Erythroblast (primary cell): ENCODE results near the gene SLC17A5.
"Not testable (repeated sequence)": the region's sequence is repeated elsewhere in the genome, so short reads cannot be mapped to it uniquely, and the experiment has no call there.

Experiments used
- DNase-seq, 2 experiments: peaks; one replicate each; lab custom pipeline; 2025; lab: John Stamatoyannopoulos, UW
- GATA1 ChIP-seq: IDR thresholded peaks from 2 replicates; pipeline ENCODE4 v1.6.1; 2011; ENCODE audit warnings: low read depth, mild to moderate bottlenecking, control low read depth, low read length, moderate library complexity
- POLR2A ChIP-seq: IDR thresholded peaks from 2 replicates; pipeline ENCODE4 v1.6.1; 2011; ENCODE audit warnings: mild to moderate bottlenecking, low read length

Gene SLC17A5

GRCh38 chr6:73644941-73645591, 8.7 kb downstream of the SLC17A5 start:
- no peak for DNase-seq
- TF ChIP-seq POLR2A, result no peak
- TF ChIP-seq GATA1, result no peak

- DNase-seq, result no peak
- no peak for TF ChIP-seq GATA1
- TF ChIP-seq POLR2A, result no peak
Observed at GRCh38 chr6:73644030-73644429, 9.8 kb downstream of the SLC17A5 start.

GRCh38 chr6:73642530-73642929, 11.3 kb downstream of the SLC17A5 start:
- TF ChIP-seq POLR2A (no peak), GATA1 (no peak)
- DNase-seq, result no peak

GRCh38 chr6:73640179-73640750, 13.5 kb downstream of the SLC17A5 start:
- DNase-seq, result no peak
- TF ChIP-seq GATA1 (no peak), POLR2A (no peak)

DNA sequence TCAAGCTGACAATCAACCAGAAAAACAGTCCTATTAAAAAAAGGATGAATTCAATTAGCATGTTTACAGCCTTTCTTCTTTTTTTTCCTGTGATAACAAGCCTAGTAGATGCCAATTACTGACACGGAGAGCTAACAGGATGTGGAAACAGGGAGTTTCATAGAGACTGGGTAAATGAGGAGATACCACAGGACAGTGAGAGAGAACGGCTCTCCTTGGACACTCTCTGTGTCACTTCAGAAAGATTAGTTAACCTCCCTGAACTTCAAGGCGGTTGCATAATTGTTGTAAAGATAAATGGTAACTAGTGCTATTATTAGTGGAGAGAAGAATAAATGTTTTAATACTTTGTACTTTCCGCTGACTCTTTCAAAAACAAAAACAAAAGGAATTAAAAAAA, 14.8 kb downstream of the SLC17A5 start:
- TF ChIP-seq GATA1 (no peak), POLR2A (no peak)
- DNase-seq, result no peak

GRCh38 chr6:73637404-73637803, 16.4 kb downstream of the SLC17A5 start:
- no peak for DNase-seq
- no peak for TF ChIP-seq GATA1
- no peak for TF ChIP-seq POLR2A

- no peak for DNase-seq
- TF ChIP-seq POLR2A (no peak), GATA1 (no peak)
Observed at GRCh38 chr6:73636048-73636447, 17.7 kb downstream of the SLC17A5 start.

GRCh38 chr6:73632346-73632745, 21.4 kb downstream of the SLC17A5 start:
- TF ChIP-seq POLR2A, result no peak
- TF ChIP-seq GATA1, result no peak
- DNase-seq, result no peak

GRCh38 chr6:73631849-73632248, 21.9 kb downstream of the SLC17A5 start:
- TF ChIP-seq GATA1, result no peak
- no peak for TF ChIP-seq POLR2A
- no peak for DNase-seq

- no peak for TF ChIP-seq POLR2A
- DNase-seq, result no peak
Observed at GRCh38 chr6:73630401-73630800, 23.4 kb downstream of the SLC17A5 start.

GRCh38 chr6:73624896-73625295, 28.9 kb downstream of the SLC17A5 start:
- DNase-seq, result no peak
- TF ChIP-seq POLR2A (no peak), GATA1 (no peak)

GRCh38 chr6:73623480-73623879, 30.3 kb downstream of the SLC17A5 start:
- DNase-seq, result not testable (repeated sequence)

DNA sequence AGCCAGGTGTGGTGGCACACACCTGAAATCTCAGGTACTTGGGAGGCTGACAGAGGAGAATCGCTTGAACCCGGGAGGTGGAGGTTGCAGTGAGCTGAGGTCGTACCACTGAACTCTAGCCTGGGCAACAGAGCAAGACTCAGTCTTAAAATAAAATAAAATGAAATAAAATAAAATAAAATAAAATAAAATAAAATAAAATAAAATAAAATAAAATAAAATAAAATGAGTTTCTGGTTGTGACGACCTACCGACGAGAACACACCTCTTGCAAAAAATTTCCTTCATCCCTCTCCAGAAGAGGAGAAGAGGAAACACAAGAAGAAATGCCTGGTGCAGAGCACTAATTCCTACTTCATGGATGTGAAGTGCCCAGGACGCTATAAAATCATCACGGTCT, 35.7 kb downstream of the SLC17A5 start:
- DNase-seq, result not testable (repeated sequence)

- TF ChIP-seq POLR2A, result no peak
- TF ChIP-seq GATA1, result no peak
- DNase-seq, result no peak
Observed at GRCh38 chr6:73614802-73615201, 39.0 kb downstream of the SLC17A5 start.

DNA sequence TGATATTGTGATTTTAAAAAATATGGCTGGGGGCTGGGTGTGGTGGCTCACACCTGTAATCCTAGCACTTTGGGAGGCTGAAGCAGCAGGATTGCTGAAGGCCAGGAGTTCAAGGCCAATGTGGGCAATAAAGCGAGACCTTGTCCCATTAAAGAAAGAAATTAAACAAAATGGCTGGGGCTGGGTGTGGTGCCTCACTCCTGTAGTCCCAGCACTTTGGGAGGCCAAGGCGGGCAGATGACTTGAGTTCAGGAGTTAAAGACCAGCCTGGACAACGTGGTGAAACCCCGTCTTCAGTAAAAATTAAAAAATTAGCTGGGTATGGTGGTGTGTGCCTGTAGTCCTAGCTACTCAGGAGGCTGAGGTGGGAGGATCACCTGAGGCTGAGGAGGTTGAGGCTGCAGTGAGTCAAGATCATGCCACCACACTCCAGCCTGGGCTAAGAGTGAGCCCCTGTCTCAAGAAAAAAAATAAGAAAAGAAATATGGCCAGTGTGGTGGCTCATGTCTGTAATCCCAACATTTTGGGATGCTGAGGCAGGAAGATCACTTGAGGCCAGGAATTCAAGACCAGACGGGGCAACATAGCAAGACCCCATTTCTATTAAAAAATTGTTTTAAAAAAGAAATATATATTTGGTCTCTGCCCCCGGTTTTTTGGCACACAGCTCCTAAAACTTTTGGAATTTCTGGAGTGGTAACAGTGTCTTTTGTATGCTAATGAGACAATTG, 39.8 kb downstream of the SLC17A5 start:
- DNase-seq, result no peak
- no peak for TF ChIP-seq POLR2A

DNA sequence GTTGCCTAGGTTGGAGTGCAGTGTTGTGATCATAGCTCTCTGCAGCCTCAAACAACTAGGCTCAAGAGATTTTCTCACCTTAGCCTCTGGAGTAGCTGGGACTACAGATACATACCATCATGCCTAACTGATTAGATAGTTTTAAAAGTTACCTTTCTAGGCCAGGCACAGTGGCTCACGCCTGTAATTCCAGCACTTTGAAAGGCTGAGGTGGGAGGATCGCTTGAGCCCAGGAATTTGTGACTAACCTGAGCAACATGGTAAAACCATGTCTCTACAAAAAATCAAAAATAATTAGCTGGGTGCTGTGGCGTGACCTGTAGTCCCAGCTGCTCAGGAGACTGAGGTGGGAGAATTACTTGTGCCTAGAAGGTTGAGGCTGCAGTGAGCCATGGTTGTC, 41.2 kb downstream of the SLC17A5 start:
- TF ChIP-seq POLR2A, result no peak
- TF ChIP-seq GATA1, result no peak
- no peak for DNase-seq
